ENCODE data around the gene ARL13B. TPM values are rescaled to one million over a fixed set of nuclear protein-coding genes. Genes with fewer than 3 reads are reported as not detected.
A peak's percentile ranks its signal among the peaks of the same experiment; 100 is the strongest.

The ARL13B gene
- total and polyA plus RNA-seq, 2 of the 13 experiments (the other 11 are each of a cell fraction or from before 2014, with no cell fraction given): 2.2 to 9.6 TPM

DNA sequence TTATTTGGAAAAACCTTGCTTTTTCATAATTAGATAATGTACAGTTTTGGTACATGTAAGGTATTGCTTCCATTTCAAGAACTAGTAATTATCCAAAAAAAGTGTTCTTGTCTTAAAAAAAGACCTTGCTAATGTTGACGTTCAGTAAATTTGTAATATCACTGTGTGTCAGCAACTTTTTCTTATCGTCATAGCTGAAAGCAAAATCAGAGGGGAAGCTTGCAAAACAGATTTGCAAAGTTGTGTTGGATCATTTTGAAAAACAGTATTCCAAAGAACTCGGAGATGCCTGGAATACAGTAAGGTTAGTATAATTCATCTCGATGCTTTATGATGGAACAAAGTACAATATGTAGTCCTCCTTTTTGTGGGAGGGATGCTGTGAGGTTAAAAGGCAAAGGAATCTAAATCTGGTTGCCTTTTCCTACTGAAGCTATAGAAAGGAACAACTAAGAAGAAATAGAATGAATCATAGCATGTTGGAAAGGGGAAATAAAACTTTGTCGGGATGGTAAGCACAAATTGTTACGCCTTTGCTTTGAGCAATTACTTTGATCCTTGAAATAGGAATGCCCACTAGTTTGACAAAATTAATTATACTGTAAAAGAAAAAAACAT lies 84.4 kb downstream of the ARL13B start:
- ChIA-PET POLR2A (interaction anchor here (1.8 to 2.4 kb wide), 3 partner anchors 15 to 84 kb away, joined by 5 to 24 read pairs (median 6); partner anchors contain the start of gene ARL13B), CTCF (ENCODE audit: low intra/inter-chr PET ratio, low total read pairs) (no interaction called here)
- intact Hi-C loops (cut with micrococcal nuclease; ENCODE audit: unreplicated experiment) (loop anchor here (10.0 kb wide), 1 partner anchor 160 kb away; no protein-coding TSS in a partner anchor), in situ Hi-C loops (cut with HindIII; ENCODE audit: extremely low pct_ligation_motif_present, low pct_unique_long_range_greater_than_20kb) (loop anchor here (10.0 kb wide), 1 partner anchor 60 kb away; no protein-coding TSS in a partner anchor)
- Histone ChIP-seq H3K27me3 (ENCODE audit: control insufficient read depth in 1 of 2, insufficient read depth in 2 of 2, low read length in 2 of 2) (no peaks in the 10 kb centered on the region; a peak in 1 of 5 replicates), H2AFZ (ENCODE audit: low read length) (no peak overlapping the region), H3K4me1 (ENCODE audit: insufficient read depth, low read length) (peaks cover 24% of the 10 kb centered on the region), H3K79me2 (ENCODE audit: insufficient read depth, low read length) (peaks cover 15% of the 10 kb centered on the region), H3K9me3 (ENCODE audit: low read length) (peaks cover 10% of the 10 kb centered on the region; the same call in 1 of the 2 replicates), H4K20me1 (ENCODE audit: insufficient read depth, low read length) (no peaks in the 10 kb centered on the region), H3K27ac (ENCODE audit: extremely low read length, insufficient read depth, low read length) (peak overlapping the region; percentile 98), H3K4me2 (ENCODE audit: low read depth, low read length) (peak overlapping the region; percentile 78), H3K36me3 (replicated peaks in 1 of 2; ENCODE audit: control insufficient read depth in 1 of 2, insufficient read depth in 2 of 2, low read length in 2 of 2) (peaks cover 0 to 10% of the 10 kb centered on the region in 2 experiments; a peak in 1 of 5 replicates), H3K4me3 (replicated peaks in 1 of 3; ENCODE audit: insufficient read depth in 1 of 3, low read depth in 2 of 3, low read length in 3 of 3) (peak overlapping the region in 1 of 3 experiments; percentile 88; a peak in 1 of 6 replicates), H3K9ac (ENCODE audit: insufficient read depth, low read depth, low read length) (peak overlapping the region; percentile 95; the same call in 1 of the 2 replicates)
- DNase-seq (ENCODE audit: low spot score) (no peak), ATAC-seq (no peak), FAIRE-seq (no peak)
- TF ChIP-seq ETV6 (CRISPR knock-in tag; conservative IDR thresholded peaks at IDR 0.05): no peak
- TF ChIP-seq MAFK (conservative IDR thresholded peaks at IDR 0.05 in 1 of 2, IDR thresholded peaks at IDR 0.05 in 1 of 2; ENCODE audit: low read length in 2 of 2): peak in 1 of 2 experiments; percentile 3; a peak in 1 of 4 replicates
- no TSS peak for BruUV-seq (replicated peaks)
- WGBS (ENCODE audit: low lambda C conversion rate): 93% methylated on average over 6 of the region's 6 CpGs

DNA sequence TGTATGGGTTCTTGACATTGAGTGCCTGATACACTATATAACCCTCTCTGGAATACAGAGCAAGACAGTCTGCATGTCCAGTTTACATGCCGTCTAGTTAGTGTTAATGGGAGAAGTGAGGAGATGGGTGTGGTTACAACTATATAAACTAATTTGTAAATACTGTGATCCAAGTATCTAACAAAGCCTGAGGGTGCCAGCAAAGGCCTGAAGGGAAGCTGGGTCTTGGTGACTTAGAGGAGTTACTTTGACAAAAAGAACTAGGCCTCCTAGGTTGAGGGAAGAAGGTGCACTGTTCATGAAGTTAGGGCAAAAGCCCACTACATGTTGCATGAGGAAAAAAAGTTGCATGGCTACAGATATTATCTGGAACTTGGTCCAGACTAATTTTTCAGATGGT lies 85.2 kb downstream of the ARL13B start:
- no peak overlapping the region for H3K4me3 ChIP-seq (replicated peaks in 1 of 3; ENCODE audit: insufficient read depth in 1 of 3, low read depth in 2 of 3, low read length in 3 of 3)
- ChIA-PET CTCF (ENCODE audit: low intra/inter-chr PET ratio, low total read pairs) (no interaction called here), POLR2A (no interaction called here)
- TF ChIP-seq MAFG (CRISPR knock-in tag; IDR thresholded peaks at IDR 0.05) (no peak), PPARG (CRISPR knock-in tag; conservative IDR thresholded peaks at IDR 0.05) (no peak), FOXJ3 (CRISPR knock-in tag; IDR thresholded peaks at IDR 0.05; ENCODE audit: borderline replicate concordance) (no peak), ZNF776 (CRISPR knock-in tag; IDR thresholded peaks at IDR 0.05) (no peak), PITX1 (CRISPR knock-in tag; IDR thresholded peaks at IDR 0.05) (no peak), ZNF713 (CRISPR knock-in tag; IDR thresholded peaks at IDR 0.05) (no peak)
- TF ChIP-seq, protein P1, sequence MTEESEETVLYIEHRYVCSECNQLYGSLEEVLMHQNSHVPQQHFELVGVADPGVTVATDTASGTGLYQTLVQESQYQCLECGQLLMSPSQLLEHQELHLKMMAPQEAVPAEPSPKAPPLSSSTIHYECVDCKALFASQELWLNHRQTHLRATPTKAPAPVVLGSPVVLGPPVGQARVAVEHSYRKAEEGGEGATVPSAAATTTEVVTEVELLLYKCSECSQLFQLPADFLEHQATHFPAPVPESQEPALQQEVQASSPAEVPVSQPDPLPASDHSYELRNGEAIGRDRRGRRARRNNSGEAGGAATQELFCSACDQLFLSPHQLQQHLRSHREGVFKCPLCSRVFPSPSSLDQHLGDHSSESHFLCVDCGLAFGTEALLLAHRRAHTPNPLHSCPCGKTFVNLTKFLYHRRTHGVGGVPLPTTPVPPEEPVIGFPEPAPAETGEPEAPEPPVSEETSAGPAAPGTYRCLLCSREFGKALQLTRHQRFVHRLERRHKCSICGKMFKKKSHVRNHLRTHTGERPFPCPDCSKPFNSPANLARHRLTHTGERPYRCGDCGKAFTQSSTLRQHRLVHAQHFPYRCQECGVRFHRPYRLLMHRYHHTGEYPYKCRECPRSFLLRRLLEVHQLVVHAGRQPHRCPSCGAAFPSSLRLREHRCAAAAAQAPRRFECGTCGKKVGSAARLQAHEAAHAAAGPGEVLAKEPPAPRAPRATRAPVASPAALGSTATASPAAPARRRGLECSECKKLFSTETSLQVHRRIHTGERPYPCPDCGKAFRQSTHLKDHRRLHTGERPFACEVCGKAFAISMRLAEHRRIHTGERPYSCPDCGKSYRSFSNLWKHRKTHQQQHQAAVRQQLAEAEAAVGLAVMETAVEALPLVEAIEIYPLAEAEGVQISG (CRISPR knock-in tag; IDR thresholded peaks at IDR 0.05): no peak
- H3K36me3 ChIP-seq (replicated peaks in 1 of 2; ENCODE audit: control insufficient read depth in 1 of 2, insufficient read depth in 2 of 2, low read length in 2 of 2): peaks cover 0 to 10% of the 10 kb centered on the region in 2 experiments; a peak in 1 of 5 replicates
- H3K4me2 ChIP-seq (ENCODE audit: low read depth, low read length): no peak overlapping the region
- intact Hi-C loops (cut with micrococcal nuclease; ENCODE audit: unreplicated experiment): loop anchor here (10.0 kb wide), 1 partner anchor 160 kb away; no protein-coding TSS in a partner anchor
- BruUV-seq (replicated peaks): no TSS peak
- no peaks in the 10 kb centered on the region for H4K20me1 ChIP-seq (ENCODE audit: insufficient read depth, low read length)
- H3K4me1 ChIP-seq (ENCODE audit: insufficient read depth, low read length): peaks cover 24% of the 10 kb centered on the region
- FAIRE-seq: no peak
- no peak for DNase-seq (ENCODE audit: low spot score)
- no peak for ATAC-seq
- H3K27me3 ChIP-seq (ENCODE audit: control insufficient read depth in 1 of 2, insufficient read depth in 2 of 2, low read length in 2 of 2): no peaks in the 10 kb centered on the region; a peak in 1 of 5 replicates
- H2AFZ ChIP-seq (ENCODE audit: low read length): no peak overlapping the region
- H3K79me2 ChIP-seq (ENCODE audit: insufficient read depth, low read length): peaks cover 15% of the 10 kb centered on the region
- in situ Hi-C loops (cut with HindIII; ENCODE audit: extremely low pct_ligation_motif_present, low pct_unique_long_range_greater_than_20kb): loop anchor here (10.0 kb wide), 1 partner anchor 60 kb away; no protein-coding TSS in a partner anchor
- peaks cover 10% of the 10 kb centered on the region; the same call in 1 of the 2 replicates for H3K9me3 ChIP-seq (ENCODE audit: low read length)
- 91% methylated on average over 1 of the region's 1 CpG for WGBS (ENCODE audit: low lambda C conversion rate)
- H3K27ac ChIP-seq (ENCODE audit: extremely low read length, insufficient read depth, low read length): no peak overlapping the region
- no peak overlapping the region for H3K9ac ChIP-seq (ENCODE audit: insufficient read depth, low read depth, low read length)
